Measurements from ENCODE around the gene ATP6V0A4. TPM values are rescaled to one million over a fixed set of nuclear protein-coding genes. Genes with fewer than 3 reads are reported as not detected.
"Not testable (repeated sequence)": the region's sequence is repeated elsewhere in the genome, so short reads cannot be mapped to it uniquely, and the experiment has no call there.

ATP6V0A4 gene
- under 1 TPM in 9 of 12 donors, not detected in 3; 0.06 to 0.48 (median 0.24) TPM for polyA plus RNA-seq (ENCODE audit: insufficient read length in 12 of 12)
- long read RNA-seq, donor 1: 0 reads
- long read RNA-seq, donor 2: 0 reads
- long read RNA-seq, donor 3: 0 reads
- long read RNA-seq, donor 4: 0 reads
- long read RNA-seq, donor 5: 0 reads
- long read RNA-seq, donor 6: 0 reads
- long read RNA-seq, donor 7: 0 reads
- long read RNA-seq, donor 8: 0 reads
- long read RNA-seq, donor 9: 0 reads
- long read RNA-seq, donor 10: 0 reads
- long read RNA-seq, donor 11: 0 reads

DNA sequence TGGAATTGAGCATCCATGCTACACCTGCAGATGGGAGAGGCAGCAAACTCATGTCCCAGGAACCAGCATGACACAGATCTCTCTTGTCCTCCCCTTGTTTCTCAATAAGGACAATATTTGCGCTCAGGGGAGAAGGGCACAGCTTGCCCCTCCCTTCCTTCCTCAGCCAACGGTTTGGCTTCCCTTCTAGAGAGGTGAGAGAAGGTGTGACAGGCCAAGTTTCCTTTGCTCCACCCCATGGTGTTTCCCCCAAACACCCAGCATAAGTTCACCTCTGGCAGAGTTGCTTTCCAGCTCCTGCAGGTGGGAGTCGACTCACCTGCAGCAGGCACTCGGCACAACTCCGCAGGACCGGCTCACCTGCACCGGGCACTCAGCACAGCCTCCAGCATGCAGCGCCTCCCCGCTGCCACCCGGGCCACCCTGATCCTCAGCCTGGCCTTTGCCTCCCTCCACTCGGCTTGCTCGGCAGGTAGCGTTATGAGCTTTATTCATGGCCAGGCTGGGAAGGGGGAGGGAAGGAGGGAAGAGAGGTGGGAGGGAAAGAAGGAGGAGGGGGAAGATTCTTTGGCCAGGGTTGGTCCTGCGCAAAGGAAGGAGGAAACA, at the start of gene ATP6V0A4, which contains the start of gene TMEM213:
TSS of gene ATP6V0A4 (minus strand) at position 482 of the 606 bp plus-strand sequence. CDS start 26,949 bp downstream, outside the sequence.
TSS of gene TMEM213 (plus strand) at position 280 of the 606 bp plus-strand sequence. CDS start at position 391, 111 bp downstream.
- DNase-seq: no peak

- DNase-seq: no peak
Measured at GRCh38 chr7:138845711-138846110, 47.7 kb upstream of the ATP6V0A4 start.

GRCh38 chr7:138843632-138844580, 45.9 kb upstream of the ATP6V0A4 start:
- no peak for DNase-seq

GRCh38 chr7:138842111-138842510, 44.1 kb upstream of the ATP6V0A4 start:
- DNase-seq: no peak

DNA sequence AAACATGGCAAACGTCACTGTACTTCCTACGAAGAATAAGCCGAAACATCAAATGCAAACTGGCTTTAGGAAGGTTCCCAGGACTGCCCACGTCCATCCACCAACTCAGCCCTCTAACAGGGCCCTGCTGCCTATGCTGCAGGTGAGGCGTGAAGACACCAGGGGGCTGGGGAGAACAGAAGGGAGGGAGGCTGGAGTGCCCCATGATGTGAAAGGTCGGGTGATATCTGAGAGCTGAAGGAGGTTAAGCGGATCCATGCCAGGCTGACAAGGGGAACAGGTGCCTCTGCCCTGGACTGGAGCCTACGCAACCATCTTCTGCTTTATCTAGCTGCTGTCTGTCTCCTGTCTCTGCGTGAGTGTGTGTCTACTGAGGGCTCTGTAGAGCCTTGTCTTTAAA, 40.2 kb upstream of the ATP6V0A4 start:
- no peak for DNase-seq

GRCh38 chr7:138837627-138838026, 39.6 kb upstream of the ATP6V0A4 start:
- DNase-seq: peak; percentile 41

DNA sequence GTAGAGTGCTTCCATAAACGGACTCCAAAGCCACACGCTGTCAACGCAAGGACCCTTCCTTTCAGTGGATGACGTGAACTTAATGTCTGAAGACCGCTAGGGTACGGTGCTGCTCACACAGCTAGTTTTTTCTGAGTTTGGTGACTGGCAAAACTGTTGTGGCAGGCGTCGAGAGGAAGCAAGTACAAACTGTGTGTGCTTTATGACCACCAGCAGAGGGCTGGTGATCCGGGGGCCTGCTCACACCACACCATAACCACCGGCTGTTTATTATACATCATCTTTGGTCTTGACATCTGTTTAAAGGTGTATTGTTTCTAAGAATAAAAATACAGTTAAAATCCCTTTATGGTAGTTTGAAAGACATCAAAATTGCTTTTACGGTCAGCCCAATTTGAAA, 37.1 kb upstream of the ATP6V0A4 start:
- no peak for DNase-seq

DNA sequence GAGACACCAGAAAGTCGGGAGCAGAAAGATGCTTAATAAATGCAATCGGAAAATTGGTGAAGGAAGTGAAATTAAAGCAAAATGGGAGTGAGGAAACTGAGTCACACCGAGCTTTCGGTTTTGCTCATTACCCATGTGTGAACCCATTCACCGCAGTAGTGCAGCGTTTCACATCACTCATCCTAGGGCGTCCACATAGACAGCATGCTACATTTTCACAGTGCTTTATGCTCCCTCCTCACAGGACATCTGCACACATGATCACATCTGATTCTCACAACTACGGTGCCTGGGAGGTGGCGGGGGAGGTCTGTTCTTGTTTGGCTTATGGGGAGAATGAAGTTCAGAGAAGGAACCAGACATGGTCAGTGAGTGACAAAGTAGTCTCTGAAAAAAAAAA, 36.6 kb upstream of the ATP6V0A4 start:
- DNase-seq: no peak

DNA sequence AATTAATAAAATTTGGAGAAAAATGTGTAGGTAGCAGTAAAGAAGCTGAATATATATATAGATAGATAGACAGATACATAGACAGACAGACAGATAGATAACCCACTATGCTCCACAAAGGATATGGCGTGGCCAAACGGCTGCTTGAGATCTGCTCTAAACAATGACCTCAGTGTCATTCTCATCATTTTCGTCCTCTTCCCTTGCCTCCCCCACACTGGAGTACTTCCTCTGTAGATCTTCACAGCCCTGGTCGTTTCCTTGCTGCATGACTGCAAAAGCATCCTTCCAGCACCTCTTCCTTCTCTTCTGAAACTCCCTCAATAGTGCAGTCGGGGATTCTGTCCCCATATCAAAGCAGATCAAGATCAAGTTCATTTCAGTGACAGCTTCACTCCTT, 35.6 kb upstream of the ATP6V0A4 start:
- no peak for DNase-seq

- no peak for DNase-seq
Measured at GRCh38 chr7:138832966-138833365, 35.0 kb upstream of the ATP6V0A4 start.

- no peak for DNase-seq
Measured at GRCh38 chr7:138829335-138829734, 31.3 kb upstream of the ATP6V0A4 start.

- DNase-seq: no peak
Measured at GRCh38 chr7:138828302-138828701, 30.3 kb upstream of the ATP6V0A4 start.

DNA sequence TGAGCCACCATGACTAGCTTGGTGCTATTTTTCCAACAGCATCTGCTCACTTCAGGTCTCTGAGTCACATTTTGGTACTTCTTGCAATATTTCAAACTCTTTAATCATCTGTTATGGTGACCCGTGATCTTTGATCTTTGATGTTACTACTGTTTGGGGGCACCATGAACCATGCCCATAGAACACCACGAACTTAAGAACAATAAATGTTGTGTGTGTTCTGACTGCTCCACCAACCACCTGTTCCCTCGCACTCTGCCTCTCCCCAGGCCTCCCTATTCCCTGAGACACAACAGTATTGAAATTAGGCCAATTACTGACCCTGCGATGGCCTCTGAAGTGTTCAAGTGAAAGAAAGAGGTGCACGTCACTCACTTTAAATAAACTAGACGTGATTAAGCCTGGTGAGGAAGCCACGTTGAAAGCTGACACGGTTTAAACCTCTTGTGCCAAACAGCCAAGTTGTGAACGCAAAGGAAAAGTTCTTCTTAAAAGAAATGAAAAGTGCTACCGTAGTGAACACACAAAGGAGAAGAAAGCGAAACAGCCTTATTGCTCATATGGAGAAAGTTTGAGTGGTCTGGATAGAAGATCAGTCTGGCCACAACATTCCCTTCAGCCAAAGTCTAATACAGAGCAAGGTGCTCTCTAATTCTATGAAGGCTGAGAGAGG, 27.2 kb upstream of the ATP6V0A4 start:
- DNase-seq: no peak

DNA sequence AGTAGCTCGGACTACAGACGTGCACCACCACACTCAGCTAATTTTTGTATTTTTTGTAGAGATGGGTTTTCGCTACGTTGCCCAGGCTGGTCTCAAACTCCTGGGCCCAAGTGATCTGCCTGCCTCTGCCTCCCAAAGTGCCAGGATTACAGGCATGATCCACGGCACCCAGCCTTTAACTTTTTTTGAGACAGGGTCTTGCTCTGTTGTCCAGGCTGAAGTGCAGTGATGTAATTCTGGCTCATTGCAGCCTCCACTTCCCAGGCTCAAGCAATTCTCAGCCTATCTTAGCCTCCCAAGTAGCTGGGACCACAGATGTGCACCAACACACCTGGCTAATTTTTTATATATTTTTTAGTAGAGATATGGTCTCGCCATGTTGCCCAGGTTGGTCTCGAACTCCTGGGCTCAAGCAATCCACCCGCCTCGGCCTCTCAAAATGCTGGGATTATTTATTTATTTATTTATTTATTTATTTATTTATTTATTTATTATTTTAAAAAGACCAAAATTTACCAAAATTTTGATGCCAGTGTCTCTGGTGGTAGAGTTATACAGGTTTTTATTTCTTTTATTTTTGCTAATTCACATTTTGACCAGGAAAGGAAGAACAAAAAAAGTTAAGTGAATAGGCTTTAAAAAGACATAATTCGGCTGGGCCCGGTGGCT, 25.0 kb upstream of the ATP6V0A4 start:
- DNase-seq: no peak

DNA sequence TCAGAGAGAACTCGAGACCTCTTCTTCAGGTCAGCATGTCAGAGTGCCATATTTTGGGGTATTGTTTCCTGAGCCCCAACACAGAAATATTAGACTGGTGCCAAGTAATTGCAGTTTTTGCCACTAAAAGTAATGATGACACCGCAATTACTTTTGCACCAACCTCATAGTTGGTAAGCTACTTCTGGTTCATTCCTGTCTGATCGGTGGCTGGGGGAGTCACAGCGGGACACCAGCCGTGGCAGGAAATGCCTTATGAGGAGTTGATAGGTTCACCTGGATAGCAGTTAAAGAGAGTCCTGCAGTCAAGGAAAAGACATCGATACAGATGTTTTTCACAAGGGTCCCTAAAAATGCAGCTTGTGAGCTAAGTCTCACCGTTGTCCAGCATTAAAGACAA, 23.9 kb upstream of the ATP6V0A4 start:
- DNase-seq: no peak

DNA sequence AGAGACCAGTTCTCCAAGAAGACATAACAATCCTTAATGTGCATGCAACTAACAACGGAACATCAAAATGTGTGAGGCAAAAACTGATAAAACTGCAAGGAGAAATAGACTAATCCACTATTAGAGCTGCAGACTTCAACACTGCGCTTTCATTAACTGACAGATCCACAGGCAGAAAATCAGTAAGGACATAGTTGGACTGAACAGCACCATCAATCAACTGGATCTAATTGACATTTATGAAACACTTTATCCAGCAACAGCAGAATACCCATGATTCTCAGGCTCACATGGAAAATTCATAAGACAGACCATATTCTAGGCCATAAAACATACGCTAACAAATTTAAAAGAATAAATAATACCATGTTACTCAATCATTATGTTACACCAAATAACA, 21.6 kb upstream of the ATP6V0A4 start:
- no peak for DNase-seq

DNA sequence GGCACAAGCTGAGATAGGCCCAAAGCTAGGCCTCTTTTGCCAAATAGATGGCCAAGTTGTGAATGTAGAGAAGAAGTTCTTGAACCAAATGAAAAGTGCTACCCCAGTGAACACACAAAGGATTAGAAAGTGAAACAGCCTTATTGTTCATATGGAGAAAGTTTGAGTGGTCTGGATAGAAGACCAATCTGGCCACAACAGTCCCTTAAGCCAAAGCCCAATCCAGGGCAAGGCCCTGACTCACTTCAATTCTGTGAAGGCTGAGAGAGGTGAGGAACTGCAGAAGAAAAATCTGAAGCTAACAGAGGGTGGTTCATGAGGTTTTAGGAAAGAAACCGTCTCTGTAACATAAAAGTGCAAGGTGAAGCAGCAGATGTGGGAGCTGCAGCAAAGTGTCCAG, 18.7 kb upstream of the ATP6V0A4 start:
- DNase-seq: no peak

DNA sequence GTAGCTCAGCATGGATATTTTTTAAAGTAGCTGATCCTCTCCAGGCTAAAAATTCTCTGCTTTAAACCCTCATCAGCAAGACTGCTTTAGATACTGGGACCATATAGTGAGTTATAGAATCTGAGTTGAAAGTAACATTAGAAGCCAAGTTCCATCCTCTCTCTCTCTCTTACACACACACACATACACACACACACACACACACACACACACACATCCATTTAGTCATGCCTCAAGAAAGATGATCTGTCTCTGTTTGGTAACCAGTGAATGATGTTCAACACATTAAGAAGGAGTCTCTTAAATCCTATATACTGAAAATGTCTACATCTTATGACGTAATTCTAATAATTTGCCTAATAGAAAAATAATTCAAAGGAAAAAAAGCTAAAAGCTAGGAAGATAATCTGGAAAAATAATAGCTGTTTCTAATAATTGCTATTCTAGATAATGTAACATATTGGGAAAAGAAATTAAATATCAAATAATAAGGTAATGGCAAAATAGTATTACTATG, 16.9 kb upstream of the ATP6V0A4 start:
- DNase-seq: no peak

DNA sequence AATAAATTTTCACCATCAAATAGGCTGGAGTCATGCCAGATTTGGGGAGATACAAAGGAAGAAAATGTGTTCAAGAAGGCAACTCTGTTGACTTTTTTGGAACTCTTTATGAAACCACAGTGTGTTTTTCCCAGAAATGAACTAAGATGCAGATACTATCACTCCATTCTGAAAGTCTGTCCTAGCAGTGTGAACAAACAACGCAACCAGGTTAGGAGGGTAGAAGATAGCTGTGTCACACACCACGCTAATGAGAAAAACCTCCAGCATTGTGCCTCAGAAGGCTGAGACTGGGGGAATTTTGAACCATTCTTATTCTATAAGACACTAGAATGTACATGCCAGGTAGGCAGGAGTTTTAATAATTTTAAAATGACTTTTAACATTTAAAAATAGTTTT, 15.9 kb upstream of the ATP6V0A4 start:
- no peak for DNase-seq

- not testable (repeated sequence) for DNase-seq
Measured at GRCh38 chr7:138811327-138811726, 13.3 kb upstream of the ATP6V0A4 start.

GRCh38 chr7:138809346-138809745, 11.3 kb upstream of the ATP6V0A4 start:
- DNase-seq: no peak

Measured in muscle of arm (tissue), 14 donors.